T-helper 1 cell treated with Interleukin-12 subunit alpha and Interleukin-12 subunit beta and Interleukin-4 antibody, amounts not matched to agents 30 μg/mL and 1 μg/mL, for 36 hours (primary cell): ENCODE results near the gene CHP2.
"Not testable (repeated sequence)": the region's sequence is repeated elsewhere in the genome, so short reads cannot be mapped to it uniquely, and the experiment has no call there.

Source experiments
- H3K27ac Mint-ChIP-seq: one replicate; pipeline ENCODE4 v1.8.0; 2021; ENCODE audit warnings: mild to moderate bottlenecking, mixed read lengths
- H3K27me3 Mint-ChIP-seq: one replicate; pipeline ENCODE4 v1.8.0; 2021; ENCODE audit warnings: low read depth, mixed read lengths
- H3K36me3 Mint-ChIP-seq: one replicate; pipeline ENCODE4 v1.8.0; 2021; ENCODE audit warnings: low read depth, mixed read lengths
- H3K4me1 Mint-ChIP-seq: one replicate; pipeline ENCODE4 v1.8.0; 2021; ENCODE audit warnings: low read depth, mixed read lengths
- H3K4me3 Mint-ChIP-seq: one replicate; pipeline ENCODE4 v1.8.0; 2021; ENCODE audit warnings: mild to moderate bottlenecking, moderate library complexity, mixed read lengths
- H3K9me3 Mint-ChIP-seq: one replicate; pipeline ENCODE4 v1.8.0; 2021; ENCODE audit warnings: mixed read lengths

CHP2 gene

GRCh38 chr16:23754594-23755483 lies at the start of gene CHP2:
CHP2 (plus strand) TSS chr16:23755026; CDS start chr16:23755050, 24 bp downstream.
- no peaks in the 10 kb centered on the region for H3K9me3 Mint-ChIP-seq
- H3K4me3 Mint-ChIP-seq = no peak within 1 kb of the TSS
- no peaks in the 10 kb centered on the region for H3K36me3 Mint-ChIP-seq
- no peaks in the 10 kb centered on the region for H3K4me1 Mint-ChIP-seq
- peaks cover 59% of the 10 kb centered on the region for H3K27me3 Mint-ChIP-seq
- H3K27ac Mint-ChIP-seq = no peak within 1 kb of the TSS

GRCh38 chr16:23705517-23705902 lies 49.3 kb upstream of the CHP2 start:
- Mint-ChIP-seq H3K4me3 (no peak overlapping the region), H3K27ac (no peak overlapping the region), H3K27me3 (peaks cover 10% of the 10 kb centered on the region), H3K4me1 (no peaks in the 10 kb centered on the region), H3K36me3 (peaks cover 2% of the 10 kb centered on the region), H3K9me3 (peaks cover 28% of the 10 kb centered on the region)

GRCh38 chr16:23706439-23706838 lies 48.4 kb upstream of the CHP2 start:
- Mint-ChIP-seq H3K4me1 (no peaks in the 10 kb centered on the region), H3K27me3 (peaks cover 10% of the 10 kb centered on the region), H3K9me3 (peaks cover 28% of the 10 kb centered on the region), H3K4me3 (no peak overlapping the region), H3K27ac (no peak overlapping the region), H3K36me3 (peaks cover 2% of the 10 kb centered on the region)

- Mint-ChIP-seq H3K27me3 (peaks cover 22% of the 10 kb centered on the region), H3K4me3 (no peak overlapping the region)
Observed at GRCh38 chr16:23709536-23709935, 45.3 kb upstream of the CHP2 start.

GRCh38 chr16:23710008-23710407 lies 44.8 kb upstream of the CHP2 start:
- H3K27me3 Mint-ChIP-seq = peaks cover 25% of the 10 kb centered on the region
- no peak overlapping the region for H3K4me3 Mint-ChIP-seq
- peaks cover 22% of the 10 kb centered on the region for H3K9me3 Mint-ChIP-seq
- H3K27ac Mint-ChIP-seq = no peak overlapping the region
- no peaks in the 10 kb centered on the region for H3K4me1 Mint-ChIP-seq
- no peaks in the 10 kb centered on the region for H3K36me3 Mint-ChIP-seq

More at GRCh38 chr16:23709536-23709935, 45.3 kb upstream of the CHP2 start:
- H3K4me1 Mint-ChIP-seq = no peaks in the 10 kb centered on the region
- H3K9me3 Mint-ChIP-seq = peaks cover 22% of the 10 kb centered on the region
- H3K36me3 Mint-ChIP-seq = no peaks in the 10 kb centered on the region
- no peak overlapping the region for H3K27ac Mint-ChIP-seq

GRCh38 chr16:23710504-23710903 lies 44.3 kb upstream of the CHP2 start:
- Mint-ChIP-seq H3K27me3 (peaks cover 26% of the 10 kb centered on the region), H3K4me3 (no peak overlapping the region), H3K27ac (no peak overlapping the region), H3K4me1 (no peaks in the 10 kb centered on the region), H3K9me3 (peaks cover 22% of the 10 kb centered on the region), H3K36me3 (no peaks in the 10 kb centered on the region)

GRCh38 chr16:23711785-23712184 lies 43.0 kb upstream of the CHP2 start:
- H3K27me3 Mint-ChIP-seq = peaks cover 33% of the 10 kb centered on the region
- no peaks in the 10 kb centered on the region for H3K4me1 Mint-ChIP-seq

GRCh38 chr16:23712976-23713375 lies 41.9 kb upstream of the CHP2 start, which contains the start of gene ERN2:
ERN2 (minus strand) TSS chr16:23713222; CDS start chr16:23713187, 35 bp downstream.
- peaks cover 41% of the 10 kb centered on the region for H3K27me3 Mint-ChIP-seq

More at GRCh38 chr16:23711785-23712184, 43.0 kb upstream of the CHP2 start:
- no peak overlapping the region for H3K4me3 Mint-ChIP-seq
- no peak overlapping the region for H3K27ac Mint-ChIP-seq
- peaks cover 22% of the 10 kb centered on the region for H3K9me3 Mint-ChIP-seq
- H3K36me3 Mint-ChIP-seq = no peaks in the 10 kb centered on the region

GRCh38 chr16:23716484-23716883 lies 38.3 kb upstream of the CHP2 start:
- H3K4me3 Mint-ChIP-seq = no peak overlapping the region
- H3K4me1 Mint-ChIP-seq = no peaks in the 10 kb centered on the region
- H3K27me3 Mint-ChIP-seq = peaks cover 45% of the 10 kb centered on the region
- no peak overlapping the region for H3K27ac Mint-ChIP-seq
- H3K36me3 Mint-ChIP-seq = no peaks in the 10 kb centered on the region
- peaks cover 3% of the 10 kb centered on the region for H3K9me3 Mint-ChIP-seq

More at GRCh38 chr16:23712976-23713375, 41.9 kb upstream of the CHP2 start, which contains the start of gene ERN2:
- no peak within 1 kb of the TSS for H3K4me3 Mint-ChIP-seq
- H3K36me3 Mint-ChIP-seq = no peaks in the 10 kb centered on the region
- no peak within 1 kb of the TSS for H3K27ac Mint-ChIP-seq
- no peaks in the 10 kb centered on the region for H3K4me1 Mint-ChIP-seq
- H3K9me3 Mint-ChIP-seq = peaks cover 22% of the 10 kb centered on the region

- H3K36me3 Mint-ChIP-seq, H3K27ac Mint-ChIP-seq, H3K4me3 Mint-ChIP-seq, H3K4me1 Mint-ChIP-seq, H3K9me3 Mint-ChIP-seq: not testable (repeated sequence)
- H3K27me3 Mint-ChIP-seq = peaks cover 22% of the 10 kb centered on the region
Observed at GRCh38 chr16:23722613-23723240, 32.1 kb upstream of the CHP2 start.

- Mint-ChIP-seq H3K4me1 (peaks cover 4% of the 10 kb centered on the region), H3K4me3 (no peak overlapping the region), H3K27ac (no peak overlapping the region), H3K9me3 (peaks cover 10% of the 10 kb centered on the region), H3K36me3 (peaks cover 4% of the 10 kb centered on the region), H3K27me3 (peaks cover 15% of the 10 kb centered on the region)
Observed at GRCh38 chr16:23724096-23724784, 30.6 kb upstream of the CHP2 start.

GRCh38 chr16:23724785-23725131 lies 30.1 kb upstream of the CHP2 start:
- Mint-ChIP-seq H3K36me3 (peaks cover 4% of the 10 kb centered on the region), H3K27me3 (peaks cover 15% of the 10 kb centered on the region), H3K27ac (no peak overlapping the region), H3K4me1 (peaks cover 4% of the 10 kb centered on the region), H3K9me3 (peaks cover 10% of the 10 kb centered on the region), H3K4me3 (no peak overlapping the region)

- Mint-ChIP-seq H3K36me3 (peaks cover 4% of the 10 kb centered on the region), H3K27me3 (peaks cover 13% of the 10 kb centered on the region), H3K9me3 (peaks cover 10% of the 10 kb centered on the region), H3K4me3 (no peak overlapping the region), H3K27ac (no peak overlapping the region), H3K4me1 (peaks cover 4% of the 10 kb centered on the region)
Observed at GRCh38 chr16:23726710-23727109, 28.1 kb upstream of the CHP2 start.

- Mint-ChIP-seq H3K4me1 (peaks cover 4% of the 10 kb centered on the region), H3K27ac (no peak overlapping the region), H3K36me3 (peaks cover 2% of the 10 kb centered on the region)
Observed at GRCh38 chr16:23728112-23728477, 26.7 kb upstream of the CHP2 start.

More at GRCh38 chr16:23728112-23728477, 26.7 kb upstream of the CHP2 start:
- Mint-ChIP-seq H3K27me3 (peaks cover 14% of the 10 kb centered on the region), H3K4me3 (no peak overlapping the region), H3K9me3 (peaks cover 6% of the 10 kb centered on the region)
